GM12878 (cell line): ENCODE data around the gene NPHP3. TPM values are rescaled to one million over a fixed set of nuclear protein-coding genes. Genes with fewer than 3 reads are reported as not detected.

ENCODE experiments used
- ATAC-seq: fragments of 200-7000 bp; cut with Tn5 transposase; 3 replicates; pipeline ENCODE4 v1.9.1; 2020; ENCODE audit warnings: mild to moderate bottlenecking, moderate library complexity
- BruUV-seq: library from RNA; stranded (reverse); fragments of 400-500 nt; replicated peaks from 2 replicates; lab custom pipeline; 2021; lab: Mats Ljungman, UMichigan
- CTCF ChIA-PET: fragments of 300-600 bp; sonication (Branson Sonifier 250); formaldehyde crosslinking; extraction: SDS; loops from one replicate; lab custom pipeline; 2021; ENCODE audit warnings: inconsistent platforms; lab: Yijun Ruan, JAX
- POLR2A ChIA-PET: fragments of 350-600 bp; formaldehyde crosslinking; extraction: SDS; loops from one replicate; lab custom pipeline; 2021; ENCODE audit warnings: inconsistent platforms; lab: Charles Lee
- RAD21 ChIA-PET: fragments of 300-600 bp; sonication (Branson Sonifier 250); formaldehyde crosslinking; loops from one replicate; lab custom pipeline; 2023; ENCODE audit warnings: antibody characterized with exemption; ENCODE audit not compliant: unreplicated experiment; lab: Charles Lee
- SMC1A ChIA-PET: fragments of 300-600 bp; sonication (Branson Sonifier 250); formaldehyde crosslinking; loops from one replicate; lab custom pipeline; 2023; ENCODE audit not compliant: unreplicated experiment, uncharacterized antibody; lab: Charles Lee
- DNase-seq: peaks from one replicate; pipeline ENCODE4 v3.0.0-alpha.2; 2011; ENCODE audit warnings: low read depth, low spot score
- FAIRE-seq: peaks from 3 replicates; lab custom pipeline; 2011; peaks lifted over from hg19 to GRCh38; lab: Jason Lieb, UNC
- H2AFZ ChIP-seq: 2 replicates; pipeline ENCODE4 v1.6.0; 2011; ENCODE audit warnings: low read depth, low read length, control low read depth; ENCODE audit not compliant: control insufficient read depth
- H3K27ac ChIP-seq: 2 replicates; pipeline ENCODE4 v1.5.1; 2011; ENCODE audit warnings: control low read depth; ENCODE audit not compliant: control insufficient read depth, insufficient read depth
- H3K27me3 ChIP-seq, 2 experiments: replicated peaks in 1 of 2; 2 replicates each; pipeline versions ENCODE4 v1.6.0 to v1.6.1; 2011; ENCODE audit warnings: low read length in 1 of 2; ENCODE audit not compliant: control insufficient read depth in 2 of 2, insufficient read depth in 2 of 2
- H3K36me3 ChIP-seq, 2 experiments: 2 replicates each; pipeline ENCODE4 v1.5.1; 2011; ENCODE audit warnings: low read length in 1 of 2; ENCODE audit not compliant: control insufficient read depth in 2 of 2, insufficient read depth in 2 of 2
- H3K4me1 ChIP-seq: 2 replicates; pipeline ENCODE4 v1.6.1; 2011; ENCODE audit warnings: mild to moderate bottlenecking, low read length, moderate library complexity, mixed read lengths; ENCODE audit not compliant: control insufficient read depth, insufficient read depth
- H3K4me2 ChIP-seq: 2 replicates; pipeline ENCODE4 v1.6.0; 2011; ENCODE audit warnings: control low read depth; ENCODE audit not compliant: control insufficient read depth, insufficient read depth
- H3K4me3 ChIP-seq: fragments of 200-600 bp; sonication (generic); 2 replicates; pipeline ENCODE4 v1.5.1; 2016
- H3K79me2 ChIP-seq: 2 replicates; pipeline ENCODE4 v1.6.0; 2011; ENCODE audit warnings: low read length; ENCODE audit not compliant: control insufficient read depth, insufficient read depth
- H3K9ac ChIP-seq: 2 replicates; pipeline ENCODE4 v1.8.0; 2011; ENCODE audit warnings: low read length, control low read depth, mixed read lengths; ENCODE audit not compliant: control insufficient read depth, insufficient read depth
- H3K9me3 ChIP-seq: replicated peaks from 3 replicates; pipeline ENCODE4 v1.5.1; 2011; ENCODE audit warnings: mild to moderate bottlenecking, low read length; ENCODE audit not compliant: control insufficient read depth, insufficient read depth
- H4K20me1 ChIP-seq: 2 replicates; pipeline ENCODE4 v1.6.0; 2011; ENCODE audit not compliant: control insufficient read depth, insufficient read depth
- ATF3 ChIP-seq: IDR thresholded peaks from 2 replicates; pipeline ENCODE4 v1.6.1; 2011; ENCODE audit warnings: low read depth, mild to moderate bottlenecking, low read length, moderate library complexity, borderline replicate concordance; ENCODE audit errors: extremely low read depth
- BCL3 ChIP-seq: IDR thresholded peaks from 2 replicates; pipeline ENCODE4 v1.6.1; 2011; ENCODE audit warnings: borderline replicate concordance, low read depth, mild to moderate bottlenecking, moderate library complexity, low read length; ENCODE audit not compliant: insufficient read depth, poor library complexity, severe bottlenecking
- CBX5 ChIP-seq: sonication (generic); IDR thresholded peaks from 2 replicates; pipeline ENCODE4 v1.6.1; 2016; ENCODE audit warnings: low read depth, moderate library complexity, mild to moderate bottlenecking, inconsistent platforms
- CHD2 ChIP-seq: IDR thresholded peaks from 2 replicates; pipeline ENCODE4 v1.6.1; 2011; ENCODE audit warnings: low read depth, low read length, improper control_type of control experiment, borderline replicate concordance
- KLF5 ChIP-seq: fragments of 450-650 bp; IDR thresholded peaks from 2 replicates; pipeline ENCODE4 v1.6.1; 2014; ENCODE audit warnings: mild to moderate bottlenecking; ENCODE audit not compliant: partially characterized antibody
- LARP7 ChIP-seq: fragments of 450-650 bp; IDR thresholded peaks from 2 replicates; pipeline ENCODE4 v1.6.1; 2017; ENCODE audit warnings: mild to moderate bottlenecking
- MTA2 ChIP-seq: fragments of 450-650 bp; IDR thresholded peaks from 2 replicates; pipeline ENCODE4 v1.6.1; 2016; ENCODE audit warnings: low read depth, mild to moderate bottlenecking, moderate library complexity
- POU2F2 ChIP-seq: IDR thresholded peaks from 3 replicates; pipeline ENCODE4 v1.6.1; 2011; ENCODE audit warnings: low read depth, mild to moderate bottlenecking, low read length, borderline replicate concordance
- RAD21 ChIP-seq: IDR thresholded peaks from 2 replicates; pipeline ENCODE4 v1.6.1; 2011; ENCODE audit warnings: mild to moderate bottlenecking, low read depth, low read length, moderate library complexity; ENCODE audit not compliant: insufficient read depth
- REST ChIP-seq: IDR thresholded peaks from 2 replicates; pipeline ENCODE4 v1.6.1; 2012; ENCODE audit warnings: mild to moderate bottlenecking, low read depth, low read length
- STAT1 ChIP-seq: fragments of 450-650 bp; conservative IDR thresholded peaks from 2 replicates; pipeline ENCODE4 v1.6.1; 2014; ENCODE audit warnings: antibody characterized with exemption, mild to moderate bottlenecking
- USF1 ChIP-seq: IDR thresholded peaks from 2 replicates; pipeline ENCODE4 v1.6.1; 2011; ENCODE audit warnings: borderline replicate concordance, low read depth, mild to moderate bottlenecking, moderate library complexity, mixed read lengths, low read length; ENCODE audit not compliant: insufficient read depth; ENCODE audit errors: extremely low read length
- WGBS: methylation state at CpG from one replicate; pipeline ENCODE4 v1.1.6; 2016; ENCODE audit warnings: low lambda C conversion rate; ENCODE audit not compliant: insufficient replicate concordance, insufficient coverage; ENCODE audit errors: missing lambda C conversion rate; 5-methylcytosine and 5-hydroxymethylcytosine counted together
- in situ Hi-C: fragments of 300-500 bp; cut with MboI; formaldehyde crosslinking; loops from 9 replicates; pipeline ENCODE4 v1.14.3; 2018; ENCODE audit warnings: mixed read lengths
- intact Hi-C: fragments of 100-400 bp; cut with micrococcal nuclease; formaldehyde crosslinking; loops from one replicate; pipeline ENCODE4 v1.14.2; 2022; ENCODE audit not compliant: unreplicated experiment
- polyA plus RNA-seq, 11 experiments: library from polyadenylated mRNA; depleted of rRNA in 4 of 11; unstranded in 6 of 11; stranded (reverse) in 5 of 11; fragments of >200 nt; fragmentation: Nextera tagmentation in 4 of 11; fragmentation: Illumina TruSeq in 1 of 11; extraction: Ambion mirVana in 4 of 11; extraction: Trizol in 1 of 11; gene quantifications; 1 replicate in 1 of 11; 2 replicates in 10 of 11; pipeline versions ENCODE4 v1.2.1 to v1.2.3, GENCODE V29; 2011 to 2016; ENCODE audit warnings: inconsistent platforms in 2 of 11, missing spikeins in 2 of 11, low read depth in 1 of 11
- total RNA-seq, 4 experiments: library from RNA; depleted of rRNA in 3 of 4; stranded (reverse); fragments of >200 nt in 3 of 4; fragmentation: Illumina TruSeq in 1 of 4; extraction: Trizol in 1 of 4; gene quantifications; 2 replicates each; pipeline versions ENCODE4 v1.2.1 to v1.2.3, GENCODE V29; 2013 to 2021
- TF ChIP-seq, protein P1 (sequence below): fragments of 450-650 bp; IDR thresholded peaks from 2 replicates; pipeline ENCODE4 v1.6.1; 2014; ENCODE audit warnings: mild to moderate bottlenecking
- TF ChIP-seq, protein P2 (sequence below): IDR thresholded peaks from 2 replicates; pipeline ENCODE4 v1.6.1; 2011; ENCODE audit warnings: mild to moderate bottlenecking, low read depth, low read length, moderate library complexity; ENCODE audit not compliant: insufficient replicate concordance

Gene NPHP3
- total and polyA plus RNA-seq, 10 of the 15 experiments (the other 5 are each of a cell fraction or from before 2014, with no cell fraction given) = 0.84 to 11.7 (median 2.9) TPM

- POLR2A ChIA-PET = no interaction called here
- CTCF ChIA-PET = no interaction called here
- in situ Hi-C loops (no loop called here), intact Hi-C loops (no loop called here)
- no peaks in the 10 kb centered on the region for H3K27me3 ChIP-seq
- RAD21 ChIA-PET = no interaction called here
- WGBS = 100% methylated on average over 1 of the region's 1 CpG
- no peak for FAIRE-seq
- no peak overlapping the region for H3K27ac ChIP-seq
- H3K79me2 ChIP-seq = no peaks in the 10 kb centered on the region
- H3K36me3 ChIP-seq = no peaks in the 10 kb centered on the region; a peak in 2 of 4 replicates
- H2AFZ ChIP-seq = no peak overlapping the region
- H3K9ac ChIP-seq = no peak overlapping the region
- ATAC-seq = no peak
- H3K4me2 ChIP-seq = no peak overlapping the region
- H3K9me3 ChIP-seq = no peaks in the 10 kb centered on the region
- H3K4me3 ChIP-seq = no peak overlapping the region
- no peak for DNase-seq
- no peaks in the 10 kb centered on the region for H4K20me1 ChIP-seq
- BruUV-seq = no TSS peak
- H3K4me1 ChIP-seq = no peaks in the 10 kb centered on the region
- SMC1A ChIA-PET = no interaction called here
- no peak for TF ChIP-seq REST
- TF ChIP-seq BCL3 = no peak
- TF ChIP-seq CHD2 = no peak
- no peak for TF ChIP-seq ATF3
- no peak for TF ChIP-seq RAD21
- no peak for TF ChIP-seq CBX5
- TF ChIP-seq MTA2 = no peak
- TF ChIP-seq STAT1 = no peak
- no peak for TF ChIP-seq LARP7
- TF ChIP-seq, protein P1, sequence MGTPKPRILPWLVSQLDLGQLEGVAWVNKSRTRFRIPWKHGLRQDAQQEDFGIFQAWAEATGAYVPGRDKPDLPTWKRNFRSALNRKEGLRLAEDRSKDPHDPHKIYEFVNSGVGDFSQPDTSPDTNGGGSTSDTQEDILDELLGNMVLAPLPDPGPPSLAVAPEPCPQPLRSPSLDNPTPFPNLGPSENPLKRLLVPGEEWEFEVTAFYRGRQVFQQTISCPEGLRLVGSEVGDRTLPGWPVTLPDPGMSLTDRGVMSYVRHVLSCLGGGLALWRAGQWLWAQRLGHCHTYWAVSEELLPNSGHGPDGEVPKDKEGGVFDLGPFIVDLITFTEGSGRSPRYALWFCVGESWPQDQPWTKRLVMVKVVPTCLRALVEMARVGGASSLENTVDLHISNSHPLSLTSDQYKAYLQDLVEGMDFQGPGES = no peak
- no peak for TF ChIP-seq USF1
- no peak for TF ChIP-seq KLF5
- no peak for TF ChIP-seq POU2F2
- TF ChIP-seq, protein P2, sequence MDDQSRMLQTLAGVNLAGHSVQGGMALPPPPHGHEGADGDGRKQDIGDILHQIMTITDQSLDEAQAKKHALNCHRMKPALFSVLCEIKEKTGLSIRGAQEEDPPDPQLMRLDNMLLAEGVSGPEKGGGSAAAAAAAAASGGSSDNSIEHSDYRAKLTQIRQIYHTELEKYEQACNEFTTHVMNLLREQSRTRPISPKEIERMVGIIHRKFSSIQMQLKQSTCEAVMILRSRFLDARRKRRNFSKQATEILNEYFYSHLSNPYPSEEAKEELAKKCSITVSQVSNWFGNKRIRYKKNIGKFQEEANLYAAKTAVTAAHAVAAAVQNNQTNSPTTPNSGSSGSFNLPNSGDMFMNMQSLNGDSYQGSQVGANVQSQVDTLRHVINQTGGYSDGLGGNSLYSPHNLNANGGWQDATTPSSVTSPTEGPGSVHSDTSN = no peak
These were observed 26.8 kb downstream of the NPHP3 start for GRCh38 chr3:132695422-132695821.
